Cardiac septum (tissue), 1 donor: ENCODE measurements around the gene PSTPIP2. TPM values are rescaled to one million over a fixed set of nuclear protein-coding genes. Genes with fewer than 3 reads are reported as not detected.

Experiments used
- DNase-seq: peaks from one replicate; pipeline ENCODE4 v3.0.0-alpha.2; 2020; ENCODE audit warnings: low spot score
- intact Hi-C: fragments of 100-400 bp; cut with DNase I; formaldehyde crosslinking; loops from one replicate; pipeline ENCODE4 v1.14.0; 2022
- total RNA-seq: library from RNA; stranded (reverse); fragmentation: NEBNext Ultra II Directional; extraction: Animal tissue kit (Norgen Biotek cat#: 25700); gene quantifications from one replicate; pipeline ENCODE4 v1.2.1, GENCODE V29; 2021
- donor health status: DM: no; HTN: no; CAD: no.

The PSTPIP2 gene
- total RNA-seq, 1 donor from 2014 or later, result 1.3 TPM

GRCh38 chr18:45954070-45954934 is 117.8 kb downstream of the PSTPIP2 start:
- intact Hi-C loops, result no loop called here
- DNase-seq, result no peak

GRCh38 chr18:45951016-45951714 is 120.9 kb downstream of the PSTPIP2 start:
- intact Hi-C loops, result no loop called here
- no peak for DNase-seq

GRCh38 chr18:45945669-45946068 is 126.4 kb downstream of the PSTPIP2 start:
- DNase-seq, result no peak
- intact Hi-C loops, result no loop called here

GRCh38 chr18:45940724-45941123 is 131.3 kb downstream of the PSTPIP2 start:
- intact Hi-C loops, result no loop called here
- DNase-seq, result no peak

- DNase-seq, result no peak
- intact Hi-C loops, result no loop called here
Measured at GRCh38 chr18:45939236-45939635, 132.8 kb downstream of the PSTPIP2 start.

GRCh38 chr18:45938488-45938935 is 133.5 kb downstream of the PSTPIP2 start:
- DNase-seq, result no peak
- intact Hi-C loops, result no loop called here

GRCh38 chr18:45935591-45936335 is 136.3 kb downstream of the PSTPIP2 start:
- intact Hi-C loops, result no loop called here
- no peak for DNase-seq

Other genes starting within 250 kb of the PSTPIP2 start
- not detected for gene SIGLEC15, start 246.6 kb downstream of the PSTPIP2 start, total RNA-seq
- 16.7 TPM for gene EPG5, start 104.9 kb downstream of the PSTPIP2 start, total RNA-seq
- gene ATP5F1A, start 26.0 kb upstream of the PSTPIP2 start, total RNA-seq, result 1,569 TPM
- gene HAUS1, start 32.1 kb upstream of the PSTPIP2 start, total RNA-seq, result 7.8 TPM